HEK293 (cell line): ENCODE measurements around the gene CACNA1D.

Source experiments
- CTCF ChIA-PET: fragments of 350-600 bp; formaldehyde crosslinking; extraction: SDS; loops from one replicate; lab custom pipeline; 2021; ENCODE audit warnings: antibody characterized with exemption; lab: Yijun Ruan, JAX
- POLR2A ChIA-PET: fragments of 300-600 bp; formaldehyde crosslinking; extraction: SDS; loops from one replicate; lab custom pipeline; 2020; ENCODE audit warnings: antibody characterized with exemption, inconsistent platforms; lab: Yijun Ruan, JAX
- H3K27ac ChIP-seq: fragments of 200-500 bp; sonication (Bioruptor generic); 2 replicates; pipeline ENCODE4 v1.5.1; 2014; ENCODE audit warnings: low read depth, low read length, control low read depth, inconsistent platforms; ENCODE audit errors: extremely low read depth
- H3K36me3 ChIP-seq, 2 experiments: fragments of 200-500 bp in 1 of 2; sonication (Bioruptor generic) in 1 of 2; 1 replicate in 1 of 2; 2 replicates in 1 of 2; pipeline ENCODE4 v1.5.1; 2014 to 2017; ENCODE audit warnings: inconsistent platforms in 2 of 2, low read length in 2 of 2; ENCODE audit not compliant: control insufficient read depth in 2 of 2, insufficient read depth in 1 of 2
- H3K4me1 ChIP-seq: fragments of 200-500 bp; sonication (Bioruptor generic); 2 replicates; pipeline ENCODE4 v1.5.1; 2014; ENCODE audit warnings: mild to moderate bottlenecking, low read length, inconsistent platforms; ENCODE audit not compliant: control insufficient read depth, insufficient read depth
- H3K4me3 ChIP-seq: 2 replicates; pipeline ENCODE4 v1.5.1; 2011; ENCODE audit warnings: low read depth, mild to moderate bottlenecking, control low read depth, low read length, moderate library complexity
- H3K9me3 ChIP-seq: fragments of 200-500 bp; sonication (Bioruptor generic); 2 replicates; pipeline ENCODE4 v1.5.1; 2014; ENCODE audit warnings: low read depth, low read length, inconsistent platforms; ENCODE audit not compliant: control insufficient read depth, insufficient read depth
- BCL6B ChIP-seq: fragments of 450-650 bp; formaldehyde crosslinking; IDR thresholded peaks from 2 replicates; pipeline ENCODE4 v1.5.1; 2017; ENCODE audit warnings: missing biosample characterization, missing genetic modification characterization
- CTCF ChIP-seq: fragments of 450-650 bp; formaldehyde crosslinking; IDR thresholded peaks from 2 replicates; pipeline ENCODE4 v1.5.1; 2016; ENCODE audit warnings: missing biosample characterization, missing genetic modification characterization
- EGR2 ChIP-seq: fragments of 450-650 bp; formaldehyde crosslinking; IDR thresholded peaks from 2 replicates; pipeline ENCODE4 v1.5.1; 2016; ENCODE audit warnings: low read depth, missing biosample characterization, missing genetic modification characterization
- PRDM1 ChIP-seq: fragments of 450-650 bp; formaldehyde crosslinking; IDR thresholded peaks from 2 replicates; pipeline ENCODE4; 2016; ENCODE audit warnings: missing biosample characterization, missing genetic modification characterization
- PRDM10 ChIP-seq: fragments of 450-650 bp; formaldehyde crosslinking; IDR thresholded peaks from 2 replicates; pipeline ENCODE4 v1.5.1; 2016; ENCODE audit warnings: missing biosample characterization, missing genetic modification characterization
- REST ChIP-seq: fragments of 450-650 bp; formaldehyde crosslinking; IDR thresholded peaks from 2 replicates; pipeline ENCODE4 v1.5.1; 2016; ENCODE audit warnings: missing biosample characterization, missing genetic modification characterization
- ZBTB11 ChIP-seq: fragments of 450-650 bp; formaldehyde crosslinking; conservative IDR thresholded peaks from 2 replicates; pipeline ENCODE4 v1.5.1; 2016; ENCODE audit warnings: low read depth, missing biosample characterization, missing genetic modification characterization
- ZBTB20 ChIP-seq: fragments of 450-650 bp; formaldehyde crosslinking; IDR thresholded peaks from 2 replicates; pipeline ENCODE4 v1.5.1; 2016; ENCODE audit warnings: missing biosample characterization, missing genetic modification characterization
- ZEB2 ChIP-seq: fragments of 450-650 bp; formaldehyde crosslinking; IDR thresholded peaks from 2 replicates; pipeline ENCODE4 v1.5.1; 2016; ENCODE audit warnings: missing biosample characterization, missing genetic modification characterization
- ZNF18 ChIP-seq: fragments of 450-650 bp; formaldehyde crosslinking; IDR thresholded peaks from 2 replicates; pipeline ENCODE4 v1.5.1; 2016; ENCODE audit warnings: missing biosample characterization, missing genetic modification characterization
- ZNF184 ChIP-seq: fragments of 450-650 bp; IDR thresholded peaks from 2 replicates; pipeline ENCODE4 v1.5.1; 2018; ENCODE audit warnings: missing biosample characterization, mild to moderate bottlenecking, missing genetic modification characterization
- ZNF223 ChIP-seq: fragments of 450-650 bp; formaldehyde crosslinking; IDR thresholded peaks from 2 replicates; pipeline ENCODE4 v1.5.1; 2016; ENCODE audit warnings: missing biosample characterization, missing genetic modification characterization
- ZNF600 ChIP-seq: fragments of 450-650 bp; formaldehyde crosslinking; IDR thresholded peaks from 2 replicates; pipeline ENCODE4 v1.5.1; 2016; ENCODE audit warnings: missing biosample characterization, missing genetic modification characterization
- ZNF664 ChIP-seq: fragments of 450-650 bp; formaldehyde crosslinking; IDR thresholded peaks from 2 replicates; pipeline ENCODE4 v1.5.1; 2016; ENCODE audit warnings: missing biosample characterization, missing genetic modification characterization

CACNA1D gene

GRCh38 chr3:53844262-53845102 is 350.1 kb downstream of the CACNA1D start:
- Histone ChIP-seq H3K36me3 (peaks cover 0 to 5% of the 10 kb centered on the region in 2 experiments; a peak in 1 of 3 replicates), H3K4me1 (no peaks in the 10 kb centered on the region), H3K4me3 (no peak overlapping the region)
- TF ChIP-seq PRDM10 (tag by site-specific recombination) (no peak), ZNF18 (tag by site-specific recombination) (no peak), ZNF600 (peak; percentile 51; the same call in 1 of the 2 replicates), ZNF664 (no peak), BCL6B (no peak)
- TF ChIP-seq, all 188 proteins: peak for 1
- H3K27ac ChIP-seq, result no peak overlapping the region; the same call in 1 of the 2 replicates
- POLR2A ChIA-PET, result no interaction called here
- H3K9me3 ChIP-seq, result no peaks in the 10 kb centered on the region
- CTCF ChIA-PET, result interaction anchor here (0.6 kb wide), 1 partner anchor 513 kb away, joined by 4 read pairs; no protein-coding TSS in a partner anchor

GRCh38 chr3:53845103-53845880 is 350.9 kb downstream of the CACNA1D start:
- ChIA-PET POLR2A (interaction anchor here (1.2 kb wide), 1 partner anchor 18 kb away, joined by 4 read pairs; no protein-coding TSS in a partner anchor), CTCF (interaction anchor here (0.5 to 0.6 kb wide), 2 partner anchors 37 to 134 kb away, joined by 3 to 4 read pairs; partner anchors contain the start of gene ACTR8)
- H3K36me3 ChIP-seq, result peaks cover 0 to 7% of the 10 kb centered on the region in 2 experiments; a peak in 1 of 3 replicates
- H3K4me1 ChIP-seq, result no peaks in the 10 kb centered on the region
- no peaks in the 10 kb centered on the region for H3K9me3 ChIP-seq
- H3K4me3 ChIP-seq, result peak overlapping the region; percentile 44
- H3K27ac ChIP-seq, result peak overlapping the region; percentile 72; the same call in 1 of the 2 replicates
- TF ChIP-seq CTCF (tag by site-specific recombination), result peak; percentile 30
- peak; percentile 33 for TF ChIP-seq ZNF600
- TF ChIP-seq REST (tag by site-specific recombination), result 0 out of 2 replicates have a peak, but pooled peaks have one; percentile 54
- 0 out of 2 replicates have a peak, but pooled peaks have one; percentile 16 for TF ChIP-seq ZEB2
- TF ChIP-seq ZNF223 (tag by site-specific recombination), result no peak
- no peak for TF ChIP-seq ZNF184 (tag by site-specific recombination)
- TF ChIP-seq ZBTB11 (tag by site-specific recombination), result peak; percentile 82
- TF ChIP-seq EGR2 (tag by site-specific recombination), result peak; percentile 78
- TF ChIP-seq PRDM1 (tag by site-specific recombination), result no peak
- peak; percentile 87 for TF ChIP-seq ZBTB20 (tag by site-specific recombination)
